OCI-LY1 (cell line): ENCODE measurements around the gene LIFR.

Experiments used
- CTCF ChIP-seq: fragments of 200-600 bp; sonication (generic), shearing (Covaris generic); IDR thresholded peaks from 2 replicates; pipeline ENCODE4 v1.5.1; 2017; ENCODE audit warnings: mild to moderate bottlenecking, antibody characterized with exemption, low read length, moderate library complexity, mixed read lengths
- EZH2 ChIP-seq: fragments of 200-600 bp; sonication (generic), shearing (Covaris generic); IDR thresholded peaks from 2 replicates; pipeline ENCODE4 v1.8.0; 2017; ENCODE audit warnings: borderline replicate concordance, mixed run types, mild to moderate bottlenecking, antibody characterized with exemption, low read length, moderate library complexity, mixed read lengths

DNA sequence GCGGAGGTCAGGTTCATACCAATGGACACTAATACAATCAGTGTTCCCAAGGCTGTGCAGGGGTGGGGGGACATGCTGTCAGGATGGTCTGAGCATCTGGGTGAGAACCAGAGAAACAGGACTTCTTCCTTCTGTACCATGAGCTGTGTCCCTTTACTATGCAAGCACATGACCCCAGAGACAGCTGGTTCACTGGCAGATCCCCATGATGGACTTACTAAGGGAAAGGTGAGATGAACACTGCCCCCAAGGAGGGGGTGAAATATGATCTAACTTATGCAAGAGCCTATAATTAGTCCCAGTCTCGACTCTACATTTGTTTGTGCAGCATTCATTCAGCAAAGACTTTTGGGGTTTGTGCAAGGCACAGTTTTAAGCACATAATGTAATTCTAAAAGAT, 91.4 kb downstream of the LIFR start:
- no peak for TF ChIP-seq CTCF
- no peak for TF ChIP-seq EZH2
